ENCODE data around the gene JUP.
A peak's percentile ranks its signal among the peaks of the same experiment; 100 is the strongest.

JUP gene

DNA sequence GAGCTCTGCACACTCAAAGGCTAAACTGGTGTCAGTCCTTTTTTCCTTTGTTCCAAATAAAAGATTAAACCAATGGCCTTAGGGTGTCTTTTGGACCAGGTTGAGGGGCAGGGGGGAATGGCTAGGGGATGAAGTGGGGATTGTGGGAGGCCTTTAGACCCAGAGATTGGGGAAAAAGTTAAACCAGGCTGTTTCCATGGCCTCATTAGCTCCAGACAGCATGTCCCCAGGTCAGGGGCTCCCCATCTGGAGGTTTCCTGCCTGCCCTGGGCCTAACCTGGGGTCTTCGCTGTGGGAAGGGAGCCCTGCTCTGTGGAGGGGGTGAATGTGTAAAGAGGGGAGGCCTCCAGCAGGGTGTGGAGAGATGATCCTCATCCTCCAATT, 36.6 kb upstream of the JUP start:
- TF ChIP-seq, protein P1, sequence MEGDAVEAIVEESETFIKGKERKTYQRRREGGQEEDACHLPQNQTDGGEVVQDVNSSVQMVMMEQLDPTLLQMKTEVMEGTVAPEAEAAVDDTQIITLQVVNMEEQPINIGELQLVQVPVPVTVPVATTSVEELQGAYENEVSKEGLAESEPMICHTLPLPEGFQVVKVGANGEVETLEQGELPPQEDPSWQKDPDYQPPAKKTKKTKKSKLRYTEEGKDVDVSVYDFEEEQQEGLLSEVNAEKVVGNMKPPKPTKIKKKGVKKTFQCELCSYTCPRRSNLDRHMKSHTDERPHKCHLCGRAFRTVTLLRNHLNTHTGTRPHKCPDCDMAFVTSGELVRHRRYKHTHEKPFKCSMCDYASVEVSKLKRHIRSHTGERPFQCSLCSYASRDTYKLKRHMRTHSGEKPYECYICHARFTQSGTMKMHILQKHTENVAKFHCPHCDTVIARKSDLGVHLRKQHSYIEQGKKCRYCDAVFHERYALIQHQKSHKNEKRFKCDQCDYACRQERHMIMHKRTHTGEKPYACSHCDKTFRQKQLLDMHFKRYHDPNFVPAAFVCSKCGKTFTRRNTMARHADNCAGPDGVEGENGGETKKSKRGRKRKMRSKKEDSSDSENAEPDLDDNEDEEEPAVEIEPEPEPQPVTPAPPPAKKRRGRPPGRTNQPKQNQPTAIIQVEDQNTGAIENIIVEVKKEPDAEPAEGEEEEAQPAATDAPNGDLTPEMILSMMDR (conservative IDR thresholded peaks at IDR 0.05): no peak
- no peak overlapping the region for H3K27ac ChIP-seq

- no peak overlapping the region for H3K27ac ChIP-seq
- TF ChIP-seq, protein P1 (conservative IDR thresholded peaks at IDR 0.05): no peak
Observed at GRCh38 chr17:41822216-41823140, 36.0 kb upstream of the JUP start.

DNA sequence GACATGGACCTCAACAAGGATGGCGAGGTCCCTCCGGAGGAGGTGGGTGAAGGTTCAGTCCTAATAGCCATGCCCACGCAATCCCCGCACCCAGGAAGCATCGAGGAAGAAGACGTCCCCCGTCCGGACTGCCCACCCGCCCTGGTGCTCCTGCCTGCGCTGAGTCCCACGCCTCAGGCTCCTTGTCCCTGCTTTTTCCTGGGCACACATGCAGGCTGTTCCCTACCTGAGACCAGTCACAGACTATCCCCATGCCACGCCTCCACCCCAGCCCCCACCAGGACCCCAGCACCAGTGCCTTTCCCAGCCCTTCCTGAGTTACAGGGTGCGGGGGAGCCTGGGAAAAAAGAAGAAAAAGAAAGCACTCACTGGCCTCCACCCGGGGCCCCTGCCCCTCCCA, 35.3 kb upstream of the JUP start:
- TF ChIP-seq, protein P1 (conservative IDR thresholded peaks at IDR 0.05): no peak
- no peak overlapping the region for H3K27ac ChIP-seq

- H3K27ac ChIP-seq: no peak overlapping the region
- TF ChIP-seq, protein P1 (conservative IDR thresholded peaks at IDR 0.05): no peak
Observed at GRCh38 chr17:41818024-41818423, 31.5 kb upstream of the JUP start.

DNA sequence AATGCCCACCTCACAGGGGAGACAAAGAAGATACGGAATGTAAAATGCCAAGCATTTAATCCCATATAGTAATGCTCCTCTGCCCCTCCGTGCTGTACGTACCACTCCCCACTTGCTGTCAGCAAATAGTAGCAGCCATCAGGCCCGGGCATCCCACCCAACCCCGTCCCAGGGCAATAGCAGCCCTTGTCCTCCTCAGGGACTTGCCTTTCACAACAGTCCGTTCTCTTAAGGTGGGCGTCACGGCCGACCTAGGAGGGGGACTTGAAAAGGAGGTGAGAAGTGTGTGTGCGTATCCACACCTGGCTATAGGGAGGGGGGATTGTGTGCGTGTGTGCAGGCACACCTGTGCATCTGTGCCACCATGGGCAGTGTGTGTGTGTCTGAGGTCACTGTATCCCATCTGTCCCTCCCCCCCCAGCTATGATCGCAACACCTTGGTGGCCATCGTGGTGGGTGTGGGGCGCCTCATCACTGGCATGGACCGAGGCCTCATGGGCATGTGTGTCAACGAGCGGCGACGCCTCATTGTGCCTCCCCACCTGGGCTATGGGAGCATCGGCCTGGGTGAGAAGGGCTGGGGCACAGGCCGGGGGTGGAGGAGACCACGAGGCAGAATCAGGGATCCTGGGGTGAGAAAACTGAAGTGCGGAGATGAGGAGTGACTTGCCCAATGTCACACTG, 30.3 kb upstream of the JUP start:
- no peak overlapping the region for H3K27ac ChIP-seq
- TF ChIP-seq, protein P1 (conservative IDR thresholded peaks at IDR 0.05): no peak

- peak overlapping the region; percentile 87 for H3K27ac ChIP-seq
- TF ChIP-seq, protein P1 (conservative IDR thresholded peaks at IDR 0.05): no peak
Observed at GRCh38 chr17:41814195-41814594, 27.7 kb upstream of the JUP start.

- H3K27ac ChIP-seq: peak overlapping the region; percentile 87
- TF ChIP-seq, protein P1 (conservative IDR thresholded peaks at IDR 0.05): no peak
Observed at GRCh38 chr17:41813699-41814124, 27.2 kb upstream of the JUP start.
